ENCODE results near the gene C3orf20.

GRCh38 chr3:14698601-14699244, 23.8 kb downstream of the C3orf20 start:
- TF ChIP-seq POLR2A (IDR thresholded peaks at IDR 0.05; ENCODE audit: extremely low read depth, insufficient read length) (no peak), CTCF (IDR thresholded peaks at IDR 0.05; ENCODE audit: low read depth, low read length) (no peak), MYC (IDR thresholded peaks at IDR 0.05; ENCODE audit: low read depth, low read length) (no peak)
